Measurements from ENCODE around the gene NCAPG2.
"Not testable (repeated sequence)": the region's sequence is repeated elsewhere in the genome, so short reads cannot be mapped to it uniquely, and the experiment has no call there.

Gene NCAPG2

DNA sequence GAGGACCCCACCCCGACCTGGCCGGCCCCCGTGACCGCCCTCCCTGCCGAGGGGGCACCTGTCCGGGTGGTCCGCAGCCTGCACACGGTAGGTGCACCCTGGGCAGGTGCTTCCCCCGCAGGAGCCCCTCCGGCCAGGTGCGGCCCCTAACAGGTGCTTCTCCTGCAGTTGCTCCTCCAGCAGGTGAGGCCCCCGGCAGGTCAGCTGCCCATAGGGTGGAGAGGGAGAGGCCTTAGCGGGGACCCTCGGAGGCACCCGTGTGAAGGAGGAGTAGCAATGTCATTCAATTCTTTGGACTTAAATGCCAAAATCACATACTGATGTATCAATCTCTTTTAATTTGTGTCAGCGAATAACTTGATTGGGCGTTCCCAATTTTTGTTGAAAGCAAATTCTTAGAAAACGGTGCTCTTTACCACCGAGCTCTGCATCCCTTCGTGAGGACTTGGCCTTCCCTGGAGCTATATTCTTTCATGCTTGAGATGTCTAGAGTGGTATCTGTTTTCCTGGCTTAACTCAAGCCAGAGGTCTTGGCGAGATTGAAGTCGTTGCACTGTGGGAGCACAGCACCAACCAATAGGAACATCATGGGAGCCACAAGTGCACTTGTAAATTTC, 738 bp upstream of the NCAPG2 start:
- no peak for DNase-seq (ENCODE audit: low spot score)

DNA sequence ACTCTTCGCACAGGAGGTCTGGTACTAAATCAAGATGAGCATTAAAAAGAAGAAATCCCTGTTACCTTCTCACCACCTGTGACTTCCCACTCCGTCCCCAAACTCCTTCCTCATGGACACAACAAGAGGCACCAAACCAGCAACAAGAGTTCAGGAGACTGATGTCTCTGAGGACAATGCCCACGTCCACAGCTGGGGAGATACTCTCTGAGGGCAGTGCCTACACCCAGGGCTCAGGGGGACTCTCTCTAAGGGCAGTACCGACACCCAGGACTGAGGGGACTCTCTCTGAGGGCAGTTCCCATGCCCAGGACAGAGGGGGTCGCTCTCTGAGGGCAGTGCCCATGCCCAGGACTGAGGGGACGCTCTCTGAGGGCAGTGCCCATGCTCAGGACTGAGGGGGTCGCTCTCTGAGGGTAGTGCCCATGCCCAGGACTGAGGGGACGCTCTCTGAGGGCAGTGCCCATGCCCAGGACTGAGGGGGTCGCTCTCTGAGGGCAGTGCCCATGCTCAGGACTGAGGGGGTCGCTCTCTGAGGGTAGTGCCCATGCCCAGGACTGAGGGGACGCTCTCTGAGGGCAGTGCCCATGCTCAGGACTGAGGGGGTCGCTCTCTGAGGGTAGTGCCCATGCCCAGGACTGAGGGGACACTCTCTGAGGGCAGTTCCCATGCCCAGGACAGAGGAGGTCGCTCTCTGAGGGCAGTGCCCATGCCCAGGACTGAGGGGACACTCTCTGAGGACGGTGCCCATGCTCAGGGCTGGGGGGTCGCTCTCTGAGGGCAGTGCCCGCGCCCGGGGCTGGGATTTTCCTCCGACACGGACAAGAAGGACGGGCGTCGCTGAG, 703 bp downstream of the NCAPG2 start:
- not testable (repeated sequence) for DNase-seq (ENCODE audit: low spot score)

DNA sequence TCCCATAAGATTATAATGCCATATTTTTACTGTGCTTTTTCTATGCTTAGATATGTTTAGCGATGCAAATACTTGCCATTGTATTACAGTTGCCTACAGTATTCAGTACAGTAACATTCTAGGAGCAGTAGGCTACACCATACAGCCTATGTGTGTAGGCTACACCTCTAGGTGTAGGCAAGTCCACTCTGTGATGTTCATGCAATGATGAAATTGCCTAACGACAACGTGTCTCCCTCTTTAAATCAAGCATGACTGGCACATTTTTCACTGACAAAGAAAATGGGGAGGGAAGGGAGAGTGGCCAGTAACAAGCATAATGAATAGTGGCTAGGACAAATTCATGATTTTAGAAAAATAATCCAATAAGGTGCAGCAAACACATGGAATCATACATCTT, 1.7 kb downstream of the NCAPG2 start:
- no peak for DNase-seq (ENCODE audit: low spot score)

DNA sequence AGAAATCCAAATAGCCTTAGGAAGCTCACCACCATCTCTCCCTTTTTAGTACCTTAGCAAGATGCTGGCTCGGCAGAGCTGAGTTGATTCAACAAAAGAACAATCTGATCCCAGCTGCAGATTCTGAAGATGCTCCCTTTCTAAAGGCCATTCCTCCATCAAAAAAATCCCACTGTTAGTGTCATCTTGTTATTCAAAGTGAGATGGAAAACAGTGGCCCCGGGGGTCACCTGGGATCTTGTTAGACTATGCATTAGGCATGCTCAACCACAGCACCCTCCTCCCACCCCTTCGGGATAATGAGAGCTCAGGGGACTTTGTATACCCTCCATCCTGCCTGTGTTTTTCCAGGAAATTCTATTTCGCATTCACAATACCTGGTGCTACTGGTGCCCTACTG, 2.4 kb downstream of the NCAPG2 start:
- DNase-seq (ENCODE audit: low spot score): no peak

DNA sequence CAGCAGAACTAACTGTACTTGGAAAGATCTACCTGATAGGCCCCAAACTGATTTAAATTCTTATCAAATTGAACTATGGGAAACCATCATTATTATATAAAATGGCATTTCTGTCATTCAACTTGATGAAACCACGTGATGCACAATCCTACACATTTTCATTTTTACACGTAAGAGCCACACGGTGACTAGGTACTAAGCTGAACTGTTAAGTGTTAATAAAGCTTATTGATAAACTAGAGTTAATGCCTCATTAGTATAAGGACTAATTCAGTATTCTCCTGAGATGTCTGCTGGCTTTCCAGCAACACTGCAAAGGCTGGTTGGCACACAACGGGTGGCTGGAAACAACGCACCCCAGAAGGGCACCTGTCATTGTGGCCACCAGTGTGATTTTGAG, 4.6 kb downstream of the NCAPG2 start:
- DNase-seq (ENCODE audit: low spot score): no peak

DNA sequence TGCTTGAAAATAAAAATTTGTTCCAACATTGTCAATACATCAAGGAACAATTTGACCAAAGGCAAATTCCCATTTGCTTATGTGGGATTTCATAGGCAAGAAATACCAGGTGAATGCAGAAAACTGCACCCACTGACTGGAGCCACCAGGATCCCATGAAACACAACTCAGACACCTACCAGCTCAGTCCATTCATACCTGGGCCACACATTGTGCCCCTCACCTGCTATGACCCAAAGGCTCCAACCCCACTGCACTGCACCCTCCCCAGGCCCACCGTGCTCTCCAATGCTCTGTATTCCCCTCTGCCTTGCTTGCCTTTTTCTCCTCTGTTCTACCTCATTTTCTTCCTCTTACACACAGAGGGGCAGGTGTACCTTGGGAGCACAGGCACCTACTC, 5.3 kb downstream of the NCAPG2 start:
- DNase-seq (ENCODE audit: low spot score): no peak

DNA sequence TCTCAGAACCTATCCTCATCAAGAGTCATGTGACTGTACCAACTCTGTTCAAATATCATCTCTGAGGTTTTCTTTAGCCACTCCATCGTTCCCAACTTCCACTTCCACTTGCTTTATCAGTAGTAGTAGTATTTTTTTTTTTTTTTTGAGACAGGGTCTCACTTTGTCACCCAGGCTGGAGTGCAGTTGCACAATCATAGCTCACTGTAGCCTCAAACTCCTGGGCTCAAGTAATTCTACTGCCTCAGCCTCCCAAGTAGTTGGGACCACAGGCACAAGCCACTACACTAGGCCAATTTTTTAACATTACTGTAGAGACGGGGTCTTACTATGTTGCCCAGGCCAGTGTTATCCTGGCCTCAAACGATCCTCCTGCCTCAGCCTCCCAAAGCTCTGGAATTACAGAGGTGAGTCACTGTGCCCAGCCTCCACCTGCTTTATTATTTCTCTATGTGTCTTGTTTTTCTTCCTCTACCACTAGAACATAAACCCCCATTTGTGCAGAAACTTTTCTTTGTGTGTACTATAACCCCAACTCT, 5.9 kb downstream of the NCAPG2 start:
- no peak for DNase-seq (ENCODE audit: low spot score)

DNA sequence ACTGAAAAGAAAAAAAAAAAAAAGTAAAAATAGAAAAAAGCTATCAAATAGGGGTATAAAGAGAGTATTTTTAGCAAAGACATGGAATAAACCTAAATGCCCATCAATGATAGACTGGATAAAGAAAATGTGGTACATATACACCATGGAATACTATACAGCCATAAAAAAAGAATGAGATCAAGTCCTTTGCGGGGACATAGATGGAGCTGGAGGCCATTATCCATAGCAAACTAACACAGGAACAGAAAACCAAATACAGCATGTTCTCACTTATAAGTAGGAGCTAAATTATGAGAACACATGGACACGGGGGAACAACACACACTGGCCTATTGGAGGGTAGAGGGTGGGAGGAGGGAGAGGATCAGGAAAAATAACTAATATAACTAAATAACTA, 7.0 kb downstream of the NCAPG2 start:
- DNase-seq (ENCODE audit: low spot score): not testable (repeated sequence)

DNA sequence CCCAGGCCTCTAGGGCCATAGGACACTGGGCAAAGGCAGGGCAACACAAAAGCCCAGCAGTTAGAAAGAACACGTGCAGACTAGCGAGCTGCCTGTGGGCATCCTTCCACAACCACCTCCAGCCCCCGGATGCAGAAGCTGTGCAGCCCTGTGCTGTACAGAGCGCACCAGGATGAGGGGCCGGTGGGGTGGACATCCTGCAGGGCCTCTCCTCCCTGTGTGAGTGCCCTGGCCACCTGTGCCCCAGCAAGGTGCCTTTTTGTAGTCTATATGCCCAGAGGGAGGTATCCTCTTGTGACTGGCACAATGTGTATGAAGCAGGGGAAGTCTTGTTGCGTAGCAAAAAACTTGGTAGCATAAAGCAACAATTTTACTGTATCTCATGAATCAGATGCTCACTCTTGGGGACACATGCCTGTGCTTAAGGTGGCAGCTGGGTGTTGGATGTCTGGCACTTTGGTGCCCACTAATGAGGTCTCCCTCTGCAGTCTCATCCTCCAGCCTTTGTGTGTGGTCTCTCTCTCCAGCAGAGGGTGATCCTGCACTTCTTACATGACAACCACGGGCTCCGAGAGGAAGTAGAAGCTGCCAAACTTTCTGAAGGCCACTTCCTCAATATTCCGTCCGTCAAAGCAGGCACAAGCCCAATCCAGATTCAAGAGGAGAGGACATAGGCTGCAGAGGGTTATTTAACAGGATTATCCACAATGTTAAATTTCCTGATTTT, 8.7 kb downstream of the NCAPG2 start:
- DNase-seq (ENCODE audit: low spot score): peak; percentile 49

DNA sequence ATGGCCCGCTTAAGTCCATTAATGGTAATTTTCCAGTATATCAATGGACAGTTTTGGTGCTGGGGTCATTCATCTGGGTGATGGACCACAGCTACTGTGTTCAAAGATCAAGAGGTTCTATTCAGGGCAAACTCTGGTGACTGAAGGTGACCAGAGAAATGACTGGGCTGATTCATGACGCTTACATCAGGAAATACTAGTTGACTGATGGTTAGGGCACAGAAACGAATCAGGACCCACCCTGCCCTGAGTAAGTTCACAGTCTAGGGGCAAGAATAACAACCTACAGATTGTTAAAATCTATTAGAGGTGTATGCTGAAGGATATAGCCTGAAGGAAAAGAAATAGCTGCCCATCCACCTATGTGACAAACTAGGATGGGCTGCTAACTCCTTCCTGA, 9.5 kb downstream of the NCAPG2 start:
- DNase-seq (ENCODE audit: low spot score): no peak

DNA sequence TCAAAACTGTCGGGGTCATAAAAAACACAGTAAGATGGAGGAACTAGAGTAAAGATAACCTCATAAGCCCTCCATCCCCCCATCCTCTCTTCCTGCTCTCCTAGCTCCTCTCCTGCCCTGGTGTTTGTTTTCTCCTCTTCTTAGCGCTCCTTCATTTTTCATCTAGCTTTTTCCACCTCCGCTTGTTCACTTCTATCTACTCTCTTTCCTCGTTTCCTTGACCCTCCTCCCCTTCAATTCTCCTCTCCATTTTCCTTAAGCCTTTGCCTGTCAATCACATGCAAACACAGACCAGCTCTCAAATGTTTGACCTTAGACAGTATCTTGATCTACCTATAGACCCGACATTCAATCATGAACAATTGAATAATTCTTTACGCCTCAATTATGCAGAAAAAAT, 10.0 kb downstream of the NCAPG2 start:
- DNase-seq (ENCODE audit: low spot score): no peak

DNA sequence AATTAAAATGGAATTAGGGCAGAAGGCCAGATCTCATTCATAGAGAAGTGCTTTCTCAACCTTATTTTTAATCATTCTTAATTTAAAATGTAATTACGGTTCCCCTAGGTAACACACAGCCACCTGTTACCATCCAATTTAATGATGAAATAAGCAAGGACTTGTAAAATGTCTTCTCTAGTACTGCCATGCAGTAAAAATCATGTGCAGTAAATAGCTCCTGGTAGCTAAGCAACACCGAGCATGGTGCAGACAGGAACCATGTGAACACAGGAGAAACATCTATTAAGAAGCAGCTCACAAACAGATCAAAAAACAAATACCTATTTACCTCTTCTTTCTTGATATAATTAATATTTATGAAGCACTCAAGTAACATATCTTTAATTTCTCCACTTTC, 15.1 kb downstream of the NCAPG2 start:
- no peak for DNase-seq (ENCODE audit: low spot score)

DNA sequence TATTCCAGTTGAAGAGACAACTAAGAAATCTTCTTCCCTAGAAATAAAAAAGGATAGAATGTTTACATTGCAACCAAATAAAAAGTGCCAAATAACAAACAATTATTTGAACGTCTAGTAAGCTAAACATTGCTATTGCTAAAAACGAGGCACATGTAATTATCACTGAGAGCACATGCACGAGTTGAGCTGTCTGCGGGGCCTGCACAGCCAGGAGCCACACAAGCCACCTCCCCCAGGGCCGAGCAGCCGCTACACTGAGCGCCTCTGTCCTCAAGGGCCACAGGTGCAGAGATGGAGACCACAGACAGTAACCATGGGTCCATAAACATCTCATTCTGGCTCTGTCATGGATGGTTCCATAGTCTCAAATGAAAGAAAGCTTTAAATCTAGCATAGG, 17.2 kb downstream of the NCAPG2 start:
- DNase-seq (ENCODE audit: low spot score): no peak

DNA sequence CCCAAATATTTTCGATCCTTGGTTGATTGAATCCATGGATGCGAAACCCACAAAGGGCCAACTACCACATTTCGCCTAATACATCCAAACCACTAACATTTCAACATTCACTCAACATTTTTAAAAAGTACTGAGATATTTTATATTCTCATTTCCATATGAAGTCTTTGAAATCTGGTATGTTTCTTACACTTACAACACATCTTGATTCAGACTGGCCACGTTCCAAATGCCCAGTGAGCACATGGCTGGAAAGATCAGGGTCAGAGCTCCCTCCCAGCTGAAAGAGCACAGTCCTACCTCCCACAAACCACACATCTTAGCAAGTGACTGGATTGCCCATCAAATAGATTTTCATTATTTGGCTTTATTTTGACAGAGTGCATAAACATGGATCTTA, 18.9 kb downstream of the NCAPG2 start:
- no peak for DNase-seq (ENCODE audit: low spot score)

DNA sequence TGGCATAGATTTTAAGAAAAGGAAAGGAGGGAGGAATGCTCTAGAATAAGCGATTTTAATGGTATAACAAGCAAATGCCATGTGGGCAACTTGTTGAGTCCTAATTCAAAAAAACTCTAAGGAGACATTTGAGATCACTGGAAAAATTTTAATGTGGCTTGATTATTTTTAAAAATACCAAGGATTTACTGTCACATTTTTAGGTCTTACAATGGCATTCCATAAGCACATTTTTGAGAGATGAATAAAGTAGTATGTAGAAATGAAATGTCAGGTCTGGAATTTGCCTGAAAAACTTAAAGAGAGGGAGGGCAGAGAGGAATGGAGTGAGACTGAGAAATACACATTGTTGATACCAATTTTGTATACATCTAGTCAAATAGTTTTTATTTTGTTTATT, 20.3 kb downstream of the NCAPG2 start:
- no peak for DNase-seq (ENCODE audit: low spot score)

DNA sequence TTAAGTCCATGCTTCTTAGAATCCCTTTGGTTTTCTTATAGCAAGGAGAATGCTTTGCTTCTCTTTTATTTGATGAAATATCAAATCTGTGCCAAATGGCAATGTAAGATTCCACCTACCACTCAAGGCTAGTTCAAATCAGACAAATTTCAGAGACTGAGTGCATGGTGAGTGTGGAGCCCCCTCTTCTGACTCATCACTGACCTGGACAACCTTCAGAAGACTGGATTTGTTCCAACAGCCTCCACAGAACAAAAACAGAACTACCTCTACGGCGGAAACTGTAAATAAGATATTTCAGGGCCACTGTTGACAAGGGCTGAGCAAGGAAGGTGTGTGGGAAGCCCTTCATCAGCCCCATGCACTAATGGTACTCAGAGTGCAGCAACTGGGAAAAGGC, 21.1 kb downstream of the NCAPG2 start:
- no peak for DNase-seq (ENCODE audit: low spot score)

DNA sequence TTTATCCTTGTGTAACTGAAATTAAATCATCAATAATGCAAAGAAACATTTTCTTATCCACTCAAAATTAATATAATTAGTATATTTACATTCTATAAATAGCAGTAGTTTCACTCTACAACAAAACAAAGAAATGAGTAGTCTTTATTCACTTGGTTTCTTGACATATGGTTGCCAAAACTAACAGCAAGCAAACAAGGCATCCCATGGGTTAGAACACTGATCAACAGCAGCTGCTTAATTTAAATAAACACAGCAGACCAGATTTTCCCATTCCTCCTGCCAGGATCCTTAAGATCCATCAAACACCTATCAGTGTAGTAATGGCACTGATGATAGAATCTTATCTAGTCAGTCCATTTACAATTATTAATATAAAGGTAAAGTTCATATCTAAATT, 22.1 kb downstream of the NCAPG2 start:
- DNase-seq (ENCODE audit: low spot score): no peak

DNA sequence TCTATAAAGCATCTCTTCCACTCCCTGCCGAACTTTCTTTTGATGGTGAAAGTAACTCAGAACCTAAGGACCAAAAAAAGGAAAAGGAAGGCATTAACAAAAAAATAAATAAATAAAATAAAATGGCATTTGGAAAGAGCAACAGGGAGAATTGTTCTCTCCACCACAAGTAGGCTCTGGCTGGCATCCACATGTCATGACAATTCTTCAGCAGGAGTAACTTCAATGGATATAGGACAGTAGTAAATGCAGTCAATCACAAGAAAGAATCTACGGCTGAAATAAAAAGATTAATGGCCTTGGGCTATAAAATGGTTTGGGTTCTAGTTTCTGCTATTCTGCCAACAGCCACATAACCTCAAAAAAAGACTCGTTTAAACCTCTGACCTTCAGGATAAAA, 23.9 kb downstream of the NCAPG2 start:
- DNase-seq (ENCODE audit: low spot score): no peak

DNA sequence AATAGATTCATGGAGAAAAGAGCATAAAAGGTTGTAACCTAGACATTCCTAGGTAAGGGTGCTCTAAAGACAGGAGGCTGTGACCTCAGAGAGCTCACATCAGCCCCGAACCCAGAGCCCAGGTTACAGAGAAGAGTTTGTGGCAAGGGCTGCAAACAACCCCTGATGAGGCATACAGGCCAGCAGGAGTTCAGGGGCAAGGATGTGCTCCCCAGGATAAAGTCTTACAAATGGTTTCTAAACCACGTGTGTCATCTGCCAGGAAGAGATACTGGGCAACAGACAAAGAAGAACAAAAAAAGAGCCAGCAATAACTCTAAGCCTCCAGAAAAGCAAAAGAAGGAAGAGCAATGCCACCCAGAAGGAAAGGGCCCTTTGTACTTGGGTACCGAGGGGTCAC, 27.7 kb downstream of the NCAPG2 start:
- no peak for DNase-seq (ENCODE audit: low spot score)

DNA sequence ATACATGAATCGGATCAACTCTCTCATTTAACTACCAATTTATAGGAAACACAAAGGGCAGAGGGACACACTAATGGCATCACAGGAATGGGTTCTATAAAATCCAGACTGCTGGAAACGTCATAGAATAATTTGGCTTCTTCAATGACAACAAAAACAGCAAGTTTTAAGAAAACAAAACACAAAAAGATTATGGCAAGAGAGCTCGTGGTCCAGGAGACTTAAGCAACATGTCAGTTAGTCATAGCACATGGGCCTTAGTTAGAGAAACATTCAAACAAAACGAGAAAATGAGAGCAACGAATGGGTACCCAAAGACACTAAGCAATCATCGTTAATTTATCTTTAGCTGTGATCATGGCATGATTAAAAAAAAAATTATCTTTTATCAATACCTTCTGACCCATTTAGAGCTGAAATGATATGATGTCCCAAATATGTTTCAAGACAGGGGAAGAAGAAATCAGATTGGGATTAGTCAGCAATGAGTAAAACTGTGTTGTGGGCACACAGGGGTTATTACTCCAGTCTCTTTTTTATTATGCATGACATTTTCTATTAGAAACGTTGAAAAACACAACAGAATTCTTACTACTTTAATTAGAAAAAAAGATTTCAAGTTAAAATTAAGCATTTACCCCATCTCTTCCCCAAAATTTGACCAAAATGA, 28.3 kb downstream of the NCAPG2 start:
- no peak for DNase-seq (ENCODE audit: low spot score)

DNA sequence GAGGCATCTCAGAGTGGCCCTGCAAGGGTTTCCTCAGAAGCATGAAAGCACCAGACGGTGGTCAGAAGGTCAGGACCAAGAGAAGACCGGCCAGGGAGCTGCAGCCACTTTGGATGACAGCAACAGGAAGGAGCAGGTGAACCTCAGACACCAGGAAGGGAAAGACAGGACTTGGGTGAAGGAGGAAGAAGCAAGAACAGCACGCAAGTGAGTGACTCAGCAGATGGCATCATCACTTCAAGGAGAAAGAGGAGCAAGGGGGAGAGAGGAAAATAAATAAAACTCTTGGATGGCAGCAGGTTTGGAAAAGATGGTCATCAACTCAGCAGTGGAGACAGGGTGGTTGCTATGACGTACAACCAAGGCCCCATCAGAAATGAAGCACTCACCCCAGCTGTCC, 31.6 kb downstream of the NCAPG2 start:
- no peak for DNase-seq (ENCODE audit: low spot score)

DNA sequence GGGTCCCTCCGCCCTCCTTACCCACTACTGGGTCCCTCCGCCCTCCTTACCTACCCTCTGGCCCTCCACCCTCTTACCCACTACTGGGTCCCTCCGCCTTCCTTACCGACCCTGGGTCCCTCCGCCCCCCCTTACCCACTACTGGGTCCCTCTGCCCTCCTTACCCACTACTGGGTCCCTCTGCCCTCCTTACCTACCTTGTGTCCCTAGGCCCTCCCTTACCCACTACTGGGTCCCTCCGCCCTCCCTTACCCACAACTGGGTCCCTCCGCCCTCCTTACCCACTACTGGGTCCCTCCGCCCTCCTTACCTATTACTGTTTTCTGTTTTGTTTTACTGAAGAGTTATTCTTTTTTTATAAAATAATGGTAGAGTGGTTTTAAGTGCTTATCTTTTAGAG, 36.5 kb downstream of the NCAPG2 start:
- DNase-seq (ENCODE audit: low spot score): not testable (repeated sequence)
